LoVo (cell line): ENCODE measurements around the gene CCL20.
"Not testable (repeated sequence)": the region's sequence is repeated elsewhere in the genome, so short reads cannot be mapped to it uniquely, and the experiment has no call there.

Experiments
- DNase-seq: peaks from one replicate; pipeline ENCODE4 v3.0.0-alpha.2; 2016; ENCODE audit warnings: low spot score

Gene CCL20

GRCh38 chr2:227813562-227814353 is at the start of gene CCL20:
Gene CCL20, plus strand, starts transcription at chr2:227813842. Its CDS starts 70 bp downstream, at chr2:227813912.
- DNase-seq: no peak

GRCh38 chr2:227765788-227766372 is 47.8 kb upstream of the CCL20 start:
- DNase-seq: no peak

- DNase-seq: peak; percentile 78
These were observed 47.2 kb upstream of the CCL20 start for GRCh38 chr2:227766373-227766883.

GRCh38 chr2:227767830-227768229 is 45.8 kb upstream of the CCL20 start:
- no peak for DNase-seq

GRCh38 chr2:227772197-227772661 is 41.4 kb upstream of the CCL20 start:
- no peak for DNase-seq

- DNase-seq: no peak
These were observed 40.7 kb upstream of the CCL20 start for GRCh38 chr2:227772932-227773331.

GRCh38 chr2:227774011-227774624 is 39.5 kb upstream of the CCL20 start:
- no peak for DNase-seq

- no peak for DNase-seq
These were observed 38.5 kb upstream of the CCL20 start for GRCh38 chr2:227774895-227775842.

- peak; percentile 83 for DNase-seq
These were observed 32.5 kb upstream of the CCL20 start for GRCh38 chr2:227780981-227781615.

- no peak for DNase-seq
These were observed 31.8 kb upstream of the CCL20 start for GRCh38 chr2:227781841-227782240.

- DNase-seq: no peak
These were observed 30.8 kb upstream of the CCL20 start for GRCh38 chr2:227782804-227783203.

- no peak for DNase-seq
These were observed 30.1 kb upstream of the CCL20 start for GRCh38 chr2:227783404-227784138.

GRCh38 chr2:227785293-227785692 is 28.3 kb upstream of the CCL20 start:
- DNase-seq: no peak

- DNase-seq: no peak
These were observed 25.1 kb upstream of the CCL20 start for GRCh38 chr2:227788561-227789018.

GRCh38 chr2:227789803-227790202 is 23.8 kb upstream of the CCL20 start:
- no peak for DNase-seq

GRCh38 chr2:227793148-227793712 is 20.4 kb upstream of the CCL20 start:
- peak; percentile 24 for DNase-seq

- DNase-seq: peak; percentile 80
These were observed 17.5 kb upstream of the CCL20 start for GRCh38 chr2:227796045-227796711.

GRCh38 chr2:227796768-227797167 is 16.9 kb upstream of the CCL20 start:
- not testable (repeated sequence) for DNase-seq

- DNase-seq: no peak
These were observed 14.4 kb upstream of the CCL20 start for GRCh38 chr2:227799202-227799601.
